Smooth muscle cell (in vitro differentiated cells): ENCODE results near the gene SDR9C7. TPM values are rescaled to one million over a fixed set of nuclear protein-coding genes. Genes with fewer than 3 reads are reported as not detected.
"Not testable (repeated sequence)": the region's sequence is repeated elsewhere in the genome, so short reads cannot be mapped to it uniquely, and the experiment has no call there.

Experiments used
- DNase-seq: peaks from one replicate; lab custom pipeline; 2025; ENCODE audit not compliant: unreplicated experiment; lab: John Stamatoyannopoulos, UW
- H2AFZ ChIP-seq: fragments of 200-600 bp; sonication (generic); 2 replicates; pipeline ENCODE4 v1.6.0; 2016; ENCODE audit warnings: antibody characterized with exemption, low read depth, mild to moderate bottlenecking
- H3F3A ChIP-seq: fragments of 200-600 bp; sonication (generic); 2 replicates; pipeline ENCODE4 v1.6.0; 2017; ENCODE audit warnings: antibody characterized with exemption, low read depth
- H3K27ac ChIP-seq: fragments of 200-600 bp; sonication (generic); 2 replicates; pipeline ENCODE4 v1.5.1; 2016; ENCODE audit warnings: low read depth, mild to moderate bottlenecking
- H3K27me3 ChIP-seq: fragments of 200-600 bp; sonication (generic); 2 replicates; pipeline ENCODE4 v1.6.1; 2016; ENCODE audit warnings: low read depth, mild to moderate bottlenecking
- H3K36me3 ChIP-seq: fragments of 200-600 bp; sonication (generic); 2 replicates; pipeline ENCODE4 v1.5.1; 2016; ENCODE audit warnings: low read depth
- H3K4me1 ChIP-seq: fragments of 200-600 bp; sonication (generic); 2 replicates; pipeline ENCODE4 v1.5.1; 2016; ENCODE audit warnings: low read depth
- H3K4me2 ChIP-seq: fragments of 200-600 bp; sonication (generic); 2 replicates; pipeline ENCODE4 v1.6.0; 2016; ENCODE audit warnings: mild to moderate bottlenecking
- H3K4me3 ChIP-seq: fragments of 200-600 bp; sonication (generic); 2 replicates; pipeline ENCODE4 v1.5.1; 2016; ENCODE audit warnings: mild to moderate bottlenecking
- H3K79me2 ChIP-seq: fragments of 200-600 bp; sonication (generic); 2 replicates; pipeline ENCODE4 v1.6.0; 2016; ENCODE audit warnings: low read depth, mild to moderate bottlenecking
- H3K9ac ChIP-seq: fragments of 200-600 bp; sonication (generic); 2 replicates; pipeline ENCODE4 v1.6.0; 2016; ENCODE audit warnings: low read depth
- H3K9me3 ChIP-seq: fragments of 200-600 bp; sonication (generic); replicated peaks from 2 replicates; pipeline ENCODE4 v1.5.1; 2016; ENCODE audit warnings: low read depth
- H4K20me1 ChIP-seq: fragments of 200-600 bp; sonication (generic); 2 replicates; pipeline ENCODE4 v1.6.0; 2016; ENCODE audit warnings: low read depth
- CTCF ChIP-seq: fragments of 200-600 bp; sonication (generic); IDR thresholded peaks from 2 replicates; pipeline ENCODE4 v1.5.1; 2017; ENCODE audit warnings: borderline replicate concordance, mild to moderate bottlenecking, antibody characterized with exemption; ENCODE audit not compliant: insufficient read depth, poor library complexity, severe bottlenecking
- WGBS: methylation state at CpG from one replicate; pipeline ENCODE4 v1.1.7; 2016; ENCODE audit warnings: low lambda C conversion rate; 5-methylcytosine and 5-hydroxymethylcytosine counted together
- polyA plus RNA-seq: library from polyadenylated mRNA; unstranded; fragments of >200 nt; fragmentation: Nextera tagmentation; extraction: Ambion mirVana; gene quantifications from 2 replicates; pipeline ENCODE4 v1.2.1, GENCODE V29; 2016
- total RNA-seq: library from RNA; depleted of rRNA; stranded (reverse); fragments of >200 nt; gene quantifications from 2 replicates; pipeline ENCODE4 v1.2.3, GENCODE V29; 2014

The SDR9C7 gene
- total and polyA plus RNA-seq, 2 experiments from 2014 or later = 0.83 to 1.1 TPM

DNA sequence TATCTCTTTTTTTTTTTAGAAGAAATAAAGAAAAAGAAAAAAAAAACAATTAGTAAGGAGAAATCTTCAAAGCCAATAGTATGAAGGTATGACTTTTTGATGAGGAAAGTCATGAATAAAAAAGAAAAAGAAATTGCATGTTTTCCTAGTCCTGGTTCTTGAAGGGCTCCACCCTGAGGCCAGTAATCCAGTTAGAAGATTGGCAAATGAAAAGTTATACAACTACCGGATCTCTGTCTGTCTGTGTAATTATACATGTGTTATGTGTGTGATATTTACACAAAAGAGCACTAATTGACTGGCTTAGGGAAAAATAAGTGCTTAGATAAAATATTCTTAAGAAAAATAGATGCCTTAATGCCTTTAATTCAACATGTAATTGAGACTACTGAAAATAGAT is 28.4 kb downstream of the SDR9C7 start:
- Histone ChIP-seq H3K4me1 (no peaks in the 10 kb centered on the region), H3K9ac (no peak overlapping the region), H3K27me3 (no peaks in the 10 kb centered on the region), H3K79me2 (no peaks in the 10 kb centered on the region), H4K20me1 (no peaks in the 10 kb centered on the region), H3K36me3 (no peaks in the 10 kb centered on the region), H3K4me2 (no peak overlapping the region), H3K27ac (no peak overlapping the region), H3F3A (no peaks in the 10 kb centered on the region), H3K9me3 (peaks cover 3% of the 10 kb centered on the region), H3K4me3 (no peak overlapping the region), H2AFZ (no peak overlapping the region)
- no peak for DNase-seq
- no peak for TF ChIP-seq CTCF
- WGBS = 94% methylated on average over 1 of the region's 1 CpG

- H3F3A ChIP-seq = no peaks in the 10 kb centered on the region
- no peak overlapping the region for H2AFZ ChIP-seq
- H3K4me3 ChIP-seq = no peak overlapping the region
- H3K9me3 ChIP-seq = no peaks in the 10 kb centered on the region
- H3K4me2 ChIP-seq = no peak overlapping the region
- no peaks in the 10 kb centered on the region for H3K4me1 ChIP-seq
- H3K27ac ChIP-seq = no peak overlapping the region
- no peaks in the 10 kb centered on the region for H4K20me1 ChIP-seq
- no peaks in the 10 kb centered on the region for H3K79me2 ChIP-seq
- H3K9ac ChIP-seq = no peak overlapping the region
- H3K27me3 ChIP-seq = no peaks in the 10 kb centered on the region
- WGBS = 48% methylated on average over 1 of the region's 1 CpG
- DNase-seq = no peak
- no peak for TF ChIP-seq CTCF
- H3K36me3 ChIP-seq = no peaks in the 10 kb centered on the region
These were observed 30.8 kb downstream of the SDR9C7 start for GRCh38 chr12:56903374-56903773.

- not testable (repeated sequence) for H3K4me2 ChIP-seq, H3K4me3 ChIP-seq, H3K79me2 ChIP-seq, H3K9ac ChIP-seq, H3K27ac ChIP-seq, DNase-seq, H2AFZ ChIP-seq, H3K9me3 ChIP-seq, H3F3A ChIP-seq, H3K27me3 ChIP-seq, H3K4me1 ChIP-seq, H3K36me3 ChIP-seq, H4K20me1 ChIP-seq
These were observed 32.9 kb downstream of the SDR9C7 start for GRCh38 chr12:56901313-56901712.

DNA sequence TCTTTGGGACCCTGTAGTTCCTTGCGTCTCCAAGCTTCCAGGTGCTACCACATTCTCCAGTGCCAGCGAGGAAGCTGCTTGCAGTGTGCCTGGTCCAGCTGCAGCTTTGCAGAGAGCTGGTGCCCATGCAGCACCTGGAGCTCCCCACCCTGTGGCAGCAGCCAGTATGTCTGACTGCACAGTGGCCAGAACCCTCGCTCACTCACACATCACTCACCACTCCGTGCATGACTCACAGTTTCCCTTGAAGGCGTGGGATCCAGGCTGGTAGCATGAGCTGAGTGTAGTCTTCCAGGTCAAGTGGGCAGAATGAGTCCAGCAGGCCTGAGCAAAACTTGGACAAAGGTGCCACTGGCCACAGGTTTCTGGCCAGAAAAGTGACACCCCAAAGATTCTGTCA is 33.6 kb downstream of the SDR9C7 start:
- no peak overlapping the region for H3K27ac ChIP-seq
- WGBS = 74% methylated on average over 5 of the region's 5 CpGs
- H3K4me2 ChIP-seq = no peak overlapping the region
- no peaks in the 10 kb centered on the region for H3F3A ChIP-seq
- H3K4me3 ChIP-seq = no peak overlapping the region
- H3K9me3 ChIP-seq = no peaks in the 10 kb centered on the region
- TF ChIP-seq CTCF = no peak
- H3K9ac ChIP-seq = no peak overlapping the region
- no peak for DNase-seq
- no peak overlapping the region for H2AFZ ChIP-seq
- no peaks in the 10 kb centered on the region for H4K20me1 ChIP-seq
- H3K27me3 ChIP-seq = no peaks in the 10 kb centered on the region
- H3K79me2 ChIP-seq = no peaks in the 10 kb centered on the region
- H3K4me1 ChIP-seq = no peaks in the 10 kb centered on the region
- H3K36me3 ChIP-seq = no peaks in the 10 kb centered on the region
